HG02610 (cell line): Measurements from ENCODE around the gene PTGES.
"Not testable (repeated sequence)": the region's sequence is repeated elsewhere in the genome, so short reads cannot be mapped to it uniquely, and the experiment has no call there.

Experiments
- ATAC-seq: cut with Tn5 transposase; IDR thresholded peaks from one replicate; pipeline ENCODE4 v1.9.1; 2021; ENCODE audit warnings: mild to moderate bottlenecking, moderate library complexity; ENCODE audit not compliant: unreplicated experiment

Gene PTGES

GRCh38 chr9:129752900-129753729 lies at the start of gene PTGES:
TSS of gene PTGES (minus strand) at chr9:129753042. CDS start at chr9:129753012, 30 bp downstream.
- ATAC-seq, result no peak

- no peak for ATAC-seq
Measured at GRCh38 chr9:129801504-129801903, 48.7 kb upstream of the PTGES start.

GRCh38 chr9:129798973-129799372 lies 46.1 kb upstream of the PTGES start:
- ATAC-seq, result no peak

- not testable (repeated sequence) for ATAC-seq
Measured at GRCh38 chr9:129796029-129796428, 43.2 kb upstream of the PTGES start.

GRCh38 chr9:129794549-129794948 lies 41.7 kb upstream of the PTGES start:
- ATAC-seq, result no peak

GRCh38 chr9:129786481-129786880 lies 33.6 kb upstream of the PTGES start:
- no peak for ATAC-seq

GRCh38 chr9:129785866-129786265 lies 33.0 kb upstream of the PTGES start:
- no peak for ATAC-seq

- ATAC-seq, result not testable (repeated sequence)
Measured at GRCh38 chr9:129784970-129785369, 32.1 kb upstream of the PTGES start.

- ATAC-seq, result peak; percentile 50
Measured at GRCh38 chr9:129783516-129784361, 30.9 kb upstream of the PTGES start.

GRCh38 chr9:129781981-129782380 lies 29.1 kb upstream of the PTGES start:
- no peak for ATAC-seq

- ATAC-seq, result no peak
Measured at GRCh38 chr9:129781131-129781530, 28.3 kb upstream of the PTGES start.

GRCh38 chr9:129779560-129780190 lies 26.8 kb upstream of the PTGES start:
- ATAC-seq, result no peak

GRCh38 chr9:129778469-129778868 lies 25.6 kb upstream of the PTGES start:
- no peak for ATAC-seq

GRCh38 chr9:129777769-129778130 lies 24.9 kb upstream of the PTGES start:
- no peak for ATAC-seq

- no peak for ATAC-seq
Measured at GRCh38 chr9:129776938-129777768, 24.3 kb upstream of the PTGES start.

GRCh38 chr9:129776566-129776937 lies 23.7 kb upstream of the PTGES start:
- no peak for ATAC-seq

- not testable (repeated sequence) for ATAC-seq
Measured at GRCh38 chr9:129776096-129776495, 23.3 kb upstream of the PTGES start.

GRCh38 chr9:129775448-129775798 lies 22.6 kb upstream of the PTGES start:
- no peak for ATAC-seq

- no peak for ATAC-seq
Measured at GRCh38 chr9:129774791-129775447, 22.1 kb upstream of the PTGES start.
